GM21825 (cell line): Measurements from ENCODE around the gene SFI1.
"Not testable (repeated sequence)": the region's sequence is repeated elsewhere in the genome, so short reads cannot be mapped to it uniquely, and the experiment has no call there.

Experiments used
- ATAC-seq: cut with Tn5 transposase; IDR thresholded peaks from one replicate; pipeline ENCODE4 v1.9.1; 2021; ENCODE audit warnings: mild to moderate bottlenecking, moderate library complexity; ENCODE audit not compliant: unreplicated experiment

The SFI1 gene

GRCh38 chr22:31491218-31491962, 4.9 kb upstream of the SFI1 start:
- no peak for ATAC-seq

- no peak for ATAC-seq
These were observed 4.2 kb upstream of the SFI1 start for GRCh38 chr22:31492151-31492550.

- ATAC-seq, result not testable (repeated sequence)
These were observed 3.0 kb upstream of the SFI1 start for GRCh38 chr22:31493355-31493754.

GRCh38 chr22:31495343-31495742, 993 bp upstream of the SFI1 start:
- ATAC-seq, result no peak

- ATAC-seq, result peak; percentile 4
These were observed 405 bp downstream of the SFI1 start for GRCh38 chr22:31496735-31497146.

- no peak for ATAC-seq
These were observed 1.0 kb downstream of the SFI1 start for GRCh38 chr22:31497148-31497938.

- ATAC-seq, result no peak
These were observed 5.4 kb downstream of the SFI1 start for GRCh38 chr22:31501738-31502137.

GRCh38 chr22:31503211-31503964, 7.1 kb downstream of the SFI1 start:
- ATAC-seq, result no peak

- no peak for ATAC-seq
These were observed 7.9 kb downstream of the SFI1 start for GRCh38 chr22:31504282-31504681.

GRCh38 chr22:31507517-31507916, 11.2 kb downstream of the SFI1 start:
- ATAC-seq, result not testable (repeated sequence)

GRCh38 chr22:31508536-31508935, 12.2 kb downstream of the SFI1 start:
- no peak for ATAC-seq

GRCh38 chr22:31509061-31509762, 12.9 kb downstream of the SFI1 start:
- no peak for ATAC-seq

- no peak for ATAC-seq
These were observed 23.7 kb downstream of the SFI1 start for GRCh38 chr22:31520051-31520450.

- ATAC-seq, result not testable (repeated sequence)
These were observed 27.8 kb downstream of the SFI1 start for GRCh38 chr22:31524132-31524531.

GRCh38 chr22:31526270-31526669, 29.9 kb downstream of the SFI1 start:
- no peak for ATAC-seq

- ATAC-seq, result no peak
These were observed 34.5 kb downstream of the SFI1 start for GRCh38 chr22:31530823-31531195.

- ATAC-seq, result no peak
These were observed 35.7 kb downstream of the SFI1 start for GRCh38 chr22:31532060-31532459.

GRCh38 chr22:31533374-31533773, 37.0 kb downstream of the SFI1 start:
- ATAC-seq, result no peak

- no peak for ATAC-seq
These were observed 40.7 kb downstream of the SFI1 start for GRCh38 chr22:31537019-31537535.

- no peak for ATAC-seq
These were observed 42.5 kb downstream of the SFI1 start for GRCh38 chr22:31538815-31539214.

- not testable (repeated sequence) for ATAC-seq
These were observed 43.8 kb downstream of the SFI1 start for GRCh38 chr22:31540166-31540565.
